Globus pallidus (tissue), 1 donor: ENCODE measurements around the gene ATP13A5.

ENCODE experiments used
- DNase-seq: peaks from one replicate; pipeline ENCODE4 v3.0.0-alpha.2; 2015; ENCODE audit warnings: low spot score

The ATP13A5 gene

DNA sequence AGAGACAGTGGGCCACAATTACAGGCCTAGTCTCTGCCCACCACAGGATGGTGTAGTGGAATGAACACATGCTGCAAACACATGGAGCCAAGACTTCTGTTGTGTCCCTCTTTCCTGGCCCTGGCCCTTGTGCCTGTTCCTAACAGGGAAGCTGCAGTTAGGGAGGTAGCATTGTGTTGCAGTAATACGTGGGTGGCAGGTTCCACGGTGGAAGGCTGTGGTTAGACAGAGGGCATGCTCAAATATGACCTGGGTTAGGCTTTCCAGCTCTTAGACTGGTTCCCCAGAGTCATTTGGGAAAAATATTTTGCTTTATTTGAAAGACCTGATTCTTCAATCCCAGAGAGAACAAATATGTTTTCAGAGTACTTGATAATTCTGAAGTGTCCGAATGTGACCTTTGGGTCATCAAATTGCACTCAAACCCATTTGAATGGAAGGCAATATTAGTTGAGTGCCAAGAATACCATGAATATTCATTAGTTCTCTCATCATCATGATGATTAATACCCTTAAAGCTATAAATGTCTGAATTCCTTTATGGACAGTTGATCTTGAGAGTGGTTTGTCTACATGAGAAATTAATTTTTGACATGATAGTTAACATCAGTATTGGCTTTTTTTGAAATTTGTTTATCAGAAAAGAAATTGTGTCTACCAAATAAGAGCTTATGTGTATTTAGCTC is 109.1 kb downstream of the ATP13A5 start:
- no peak for DNase-seq

DNA sequence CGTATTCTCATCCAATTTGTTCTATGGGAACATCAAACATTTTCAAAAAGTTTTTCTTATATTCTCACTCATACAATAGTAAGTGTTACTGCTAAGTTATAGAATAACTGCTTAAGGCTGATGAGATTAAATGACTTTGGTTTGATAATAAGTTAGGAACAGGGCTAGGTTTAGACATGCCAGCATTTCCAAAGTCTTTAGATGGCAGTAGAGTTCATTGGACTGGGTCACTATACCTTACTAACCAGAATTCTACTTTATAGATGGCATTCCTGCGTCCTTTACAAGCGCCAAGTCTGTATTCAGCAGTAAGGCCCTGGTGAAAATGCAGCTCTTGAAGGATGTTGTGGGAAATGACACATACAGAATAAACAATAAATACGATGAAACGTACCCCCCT is 115.8 kb downstream of the ATP13A5 start:
- DNase-seq, result no peak

DNA sequence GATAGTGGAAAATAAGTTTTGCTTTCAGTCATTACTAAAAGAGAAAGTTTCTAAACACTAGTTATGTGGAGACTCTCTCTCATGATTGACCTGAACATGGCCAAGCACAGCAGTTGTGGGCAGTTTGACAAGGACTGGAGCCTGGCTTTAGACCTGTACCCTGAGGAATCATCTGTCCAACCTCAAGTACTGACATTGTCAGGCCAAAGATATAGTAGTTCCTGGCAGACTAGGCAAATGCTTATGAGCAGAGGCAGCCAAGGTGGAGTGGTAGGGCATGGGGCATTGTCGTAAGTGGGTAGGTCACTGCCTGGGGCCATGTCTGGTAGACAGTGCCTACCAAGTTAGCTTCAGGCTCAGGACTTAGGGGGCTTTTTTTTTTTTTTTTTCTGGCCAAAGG is 116.6 kb downstream of the ATP13A5 start:
- DNase-seq, result no peak

DNA sequence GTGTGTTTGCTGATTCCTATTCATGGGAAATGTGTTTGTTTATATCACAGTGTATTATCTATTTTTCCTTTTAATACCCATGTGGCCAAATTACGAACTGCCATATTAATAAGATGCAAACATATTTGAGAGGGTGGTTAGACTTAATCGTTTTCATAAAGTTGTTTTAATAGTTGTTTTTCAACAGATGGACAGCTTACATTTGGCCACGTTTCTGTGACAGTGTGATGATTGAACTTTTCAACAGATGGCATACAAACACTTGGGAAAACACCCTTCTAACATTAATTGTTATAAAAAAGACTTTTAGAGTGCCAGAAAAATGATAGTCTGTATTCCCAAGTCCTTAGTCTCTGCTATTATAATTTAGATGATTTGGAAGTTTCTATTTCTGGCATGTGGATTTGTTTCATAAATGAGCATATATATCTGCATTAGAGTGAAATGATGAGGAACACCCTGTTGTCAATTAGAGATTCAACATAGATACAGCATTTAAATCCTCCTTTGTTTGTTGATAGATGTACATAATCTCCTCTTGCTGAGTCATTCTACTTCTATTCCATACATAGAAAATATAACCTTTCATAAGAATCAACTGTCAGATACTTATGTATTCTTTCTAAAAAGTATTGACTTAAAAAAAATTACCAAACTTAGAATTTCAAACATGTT is 124.4 kb downstream of the ATP13A5 start:
- DNase-seq, result no peak

DNA sequence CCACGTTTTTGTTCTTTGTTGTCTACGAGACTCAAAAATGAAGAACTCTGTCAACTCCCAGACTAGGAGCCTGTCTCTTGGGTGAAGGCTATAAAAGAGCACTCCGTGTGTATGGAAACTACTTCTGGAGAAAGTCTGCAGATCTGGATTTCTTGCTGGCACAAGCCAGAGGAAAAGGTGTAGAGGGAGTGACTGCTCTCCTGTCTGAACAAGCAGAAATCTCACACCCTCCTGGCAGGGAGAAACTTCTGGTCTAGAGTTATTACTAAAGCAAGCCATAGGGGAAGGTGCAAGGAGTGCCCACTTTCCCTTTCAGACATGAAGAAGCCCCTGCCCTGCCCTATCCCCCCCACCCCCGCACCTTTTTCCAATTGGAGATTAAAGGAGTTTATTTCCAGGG is 128.1 kb downstream of the ATP13A5 start:
- no peak for DNase-seq

DNA sequence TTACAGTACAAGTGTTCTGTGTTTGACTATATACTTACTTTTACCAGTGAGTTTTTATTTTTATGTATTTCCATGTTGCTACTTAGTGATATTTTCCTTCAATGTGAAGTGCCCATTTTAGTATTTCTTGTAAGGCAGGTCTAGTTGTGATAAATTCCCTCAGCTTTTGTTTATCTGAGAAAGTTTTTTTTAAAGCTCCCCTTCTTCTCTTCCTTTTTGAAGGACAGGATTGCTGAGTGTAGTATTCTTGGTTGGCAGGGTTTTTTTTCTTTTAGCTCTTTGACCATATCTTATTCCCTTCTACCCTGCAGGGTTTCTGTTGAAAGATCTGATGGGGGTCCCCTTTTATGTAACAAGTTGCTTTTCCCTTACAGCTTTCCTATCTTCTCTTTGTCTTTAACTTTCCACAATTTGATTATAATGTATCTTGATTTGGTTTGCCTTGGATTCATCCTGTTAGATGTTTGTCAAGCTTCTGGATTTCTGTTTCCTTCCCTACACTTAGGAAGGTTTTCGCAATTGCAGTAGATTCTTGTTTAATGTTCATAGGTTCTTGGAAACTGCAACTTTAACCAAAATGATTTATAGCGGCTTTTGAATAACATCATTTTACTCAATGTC is 129.6 kb downstream of the ATP13A5 start:
- no peak for DNase-seq

DNA sequence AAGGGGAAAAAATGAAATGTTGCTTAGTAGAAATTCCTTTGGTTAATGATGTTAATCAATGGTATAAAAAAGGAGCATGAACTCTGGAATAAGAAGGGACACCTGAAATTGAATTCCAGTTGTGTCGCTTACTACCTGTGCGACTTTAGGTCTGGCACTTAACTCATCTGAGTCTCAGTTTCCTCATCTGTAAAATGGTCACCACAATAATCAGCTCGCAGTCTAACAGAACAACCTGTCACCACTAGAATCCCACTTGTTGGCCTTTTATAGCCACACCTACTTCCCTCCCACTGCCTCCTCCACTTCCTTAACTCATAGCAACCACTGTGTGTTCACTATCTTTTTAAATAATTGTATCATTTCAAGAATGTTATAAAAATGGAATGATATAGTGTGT is 135.0 kb downstream of the ATP13A5 start:
- no peak for DNase-seq

DNA sequence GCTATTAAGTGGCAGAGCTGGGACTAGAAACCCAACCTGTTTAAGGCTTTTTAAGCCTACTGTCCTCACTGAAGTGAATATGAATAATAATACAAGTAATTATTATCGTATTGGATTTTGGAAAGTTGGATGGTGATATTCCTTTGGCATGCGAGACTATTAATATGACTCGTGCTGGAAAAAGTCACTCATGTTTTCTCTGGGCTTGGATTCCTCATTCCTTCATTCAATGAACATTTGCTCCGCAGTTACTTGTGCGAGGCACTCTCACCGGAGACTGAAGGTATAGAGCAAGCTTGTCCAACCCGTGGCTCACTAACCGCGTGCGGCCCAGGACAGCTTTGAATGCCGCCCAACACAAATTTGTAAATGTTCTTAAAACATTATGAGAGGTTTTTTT is 136.8 kb downstream of the ATP13A5 start:
- DNase-seq, result no peak

DNA sequence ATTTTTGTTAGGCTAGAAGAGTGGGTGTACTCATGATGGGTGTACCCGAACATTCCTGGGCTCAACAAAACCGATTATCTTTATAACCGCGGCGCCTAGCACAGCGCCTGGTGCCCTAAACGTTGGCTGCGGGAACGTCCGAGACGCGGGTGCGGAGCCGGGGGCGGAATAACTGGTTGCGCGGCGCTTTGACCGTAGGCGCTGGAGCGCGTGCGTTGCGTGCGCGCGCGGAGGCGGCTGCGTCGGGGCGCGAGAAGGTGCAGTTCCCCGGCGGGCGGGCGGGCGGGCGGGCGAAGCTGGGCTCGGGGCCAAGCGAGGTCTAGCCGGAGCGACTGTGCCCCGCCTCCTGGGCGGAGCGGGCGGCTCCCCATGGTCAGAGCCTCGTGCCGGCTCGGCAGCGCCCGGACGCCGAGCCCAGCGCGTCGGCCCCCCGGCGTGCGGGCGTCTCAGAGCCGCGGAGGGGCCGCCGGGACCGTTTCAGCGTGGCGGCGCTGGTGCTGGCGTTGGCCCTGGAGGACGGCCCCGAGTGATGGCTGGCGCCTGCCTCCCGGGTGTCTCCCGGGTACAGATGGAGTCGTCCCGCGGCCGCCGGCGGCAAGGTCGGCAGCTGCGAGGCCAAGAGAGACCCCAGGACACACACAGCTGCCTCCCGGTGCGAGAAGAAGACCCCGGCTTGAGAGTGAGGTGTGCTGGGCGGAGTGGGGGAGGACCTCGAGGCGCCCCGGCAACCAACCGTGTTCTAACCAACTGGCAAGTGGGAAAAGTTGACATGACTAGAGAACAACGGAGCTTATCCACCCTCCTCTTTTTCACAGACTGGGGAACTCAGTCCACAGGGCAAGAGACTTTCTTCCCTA is 137.5 kb downstream of the ATP13A5 start, which contains the start of gene PLAAT1:
Gene PLAAT1 (plus strand): TSS at position 373 of the 857 bp plus-strand sequence. CDS start 14,429 bp downstream, outside the sequence.
- peak; percentile 54 for DNase-seq

DNA sequence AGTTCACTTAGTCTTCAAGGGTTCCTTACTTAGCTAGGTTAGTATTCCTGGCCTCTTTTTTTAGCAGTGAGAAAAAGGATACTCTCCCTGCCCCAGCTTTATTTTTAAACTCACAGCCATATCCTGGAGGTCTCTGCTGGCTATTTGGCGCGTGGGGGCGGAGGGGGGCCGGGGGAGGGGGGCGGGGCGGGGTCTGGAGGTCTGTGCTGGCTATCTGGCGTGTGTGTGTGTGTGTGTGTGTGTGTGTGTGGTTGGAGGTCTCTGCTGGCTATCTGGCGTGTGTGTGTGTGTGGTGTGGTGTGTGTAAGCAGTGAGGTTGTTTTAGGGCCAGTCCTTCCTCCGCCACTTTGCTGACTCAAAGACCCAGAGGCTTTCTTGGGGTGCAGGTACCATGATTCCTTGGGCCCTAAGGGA is 138.1 kb downstream of the ATP13A5 start:
- no peak for DNase-seq

DNA sequence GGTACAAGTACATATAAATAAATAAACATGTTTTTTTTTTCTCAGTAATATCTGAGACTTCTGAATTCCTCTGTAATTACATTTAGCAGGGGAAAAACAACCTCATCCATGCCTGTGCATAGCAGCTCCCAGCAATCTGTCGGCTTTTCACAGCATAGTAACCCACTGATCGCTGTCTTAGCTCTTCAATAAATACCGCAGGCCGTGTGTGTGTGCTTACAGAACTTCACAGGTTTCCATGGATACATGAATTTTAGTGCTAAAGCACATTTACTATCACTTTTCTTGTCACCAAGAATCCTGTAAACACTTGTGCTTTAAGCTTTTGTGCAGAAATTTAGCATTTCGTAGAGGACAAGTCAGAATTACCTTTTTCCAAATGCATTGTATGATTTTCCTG is 141.5 kb downstream of the ATP13A5 start:
- no peak for DNase-seq

DNA sequence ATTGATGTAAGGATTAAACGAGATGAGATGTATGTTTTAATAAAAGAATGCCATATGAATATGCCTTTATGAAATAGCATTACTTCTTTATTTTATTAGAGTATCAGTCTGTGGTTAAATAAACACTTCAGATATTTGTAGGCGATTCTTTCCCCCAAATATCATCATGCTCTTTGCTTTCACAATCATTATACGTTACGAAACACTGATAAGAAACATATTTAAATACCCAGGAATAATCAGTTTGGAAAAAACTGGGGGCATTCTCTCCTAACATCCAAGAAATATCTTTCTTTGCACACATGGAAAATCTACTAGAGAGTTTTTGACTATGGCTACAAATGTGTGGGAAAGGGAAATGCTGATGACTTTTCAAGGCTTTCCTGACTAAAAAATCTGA is 142.0 kb downstream of the ATP13A5 start:
- DNase-seq, result no peak

DNA sequence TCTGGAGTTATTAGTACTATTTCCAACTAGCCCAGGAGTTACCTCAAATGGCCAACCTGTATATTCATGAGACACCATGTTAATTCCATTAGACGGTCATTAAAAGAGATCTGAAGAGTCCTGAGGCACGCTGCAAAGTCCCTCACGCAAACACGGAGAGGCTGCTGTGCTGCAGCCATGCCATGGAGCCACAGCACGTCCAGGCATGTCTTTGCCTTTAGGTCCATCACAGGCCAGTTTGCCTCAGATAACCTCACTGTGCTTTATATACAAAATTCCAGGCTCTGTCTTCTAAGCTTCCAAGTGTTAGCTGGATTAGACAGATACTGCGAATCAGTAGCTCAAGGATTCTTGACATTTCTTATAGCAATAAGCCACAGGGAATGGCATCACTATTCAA is 147.4 kb downstream of the ATP13A5 start:
- no peak for DNase-seq

DNA sequence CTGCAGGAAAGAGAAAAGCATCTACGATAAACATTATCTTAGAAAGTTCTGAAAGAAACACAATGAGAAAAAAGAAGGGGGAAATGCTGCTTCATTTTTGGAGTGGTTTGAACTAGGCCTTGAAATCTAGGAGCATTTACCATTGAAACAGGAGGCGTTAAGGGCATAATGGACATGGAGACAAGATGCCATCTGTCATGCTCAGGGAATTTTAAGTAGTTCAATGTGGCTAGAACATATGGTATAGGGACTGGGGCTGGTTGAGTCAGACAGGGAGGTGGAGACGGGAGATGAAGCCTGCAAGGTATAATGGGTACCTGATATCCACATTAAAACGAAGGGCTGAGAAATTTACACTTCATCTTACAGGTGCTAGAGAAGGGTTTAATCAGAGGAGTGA is 147.9 kb downstream of the ATP13A5 start:
- no peak for DNase-seq

DNA sequence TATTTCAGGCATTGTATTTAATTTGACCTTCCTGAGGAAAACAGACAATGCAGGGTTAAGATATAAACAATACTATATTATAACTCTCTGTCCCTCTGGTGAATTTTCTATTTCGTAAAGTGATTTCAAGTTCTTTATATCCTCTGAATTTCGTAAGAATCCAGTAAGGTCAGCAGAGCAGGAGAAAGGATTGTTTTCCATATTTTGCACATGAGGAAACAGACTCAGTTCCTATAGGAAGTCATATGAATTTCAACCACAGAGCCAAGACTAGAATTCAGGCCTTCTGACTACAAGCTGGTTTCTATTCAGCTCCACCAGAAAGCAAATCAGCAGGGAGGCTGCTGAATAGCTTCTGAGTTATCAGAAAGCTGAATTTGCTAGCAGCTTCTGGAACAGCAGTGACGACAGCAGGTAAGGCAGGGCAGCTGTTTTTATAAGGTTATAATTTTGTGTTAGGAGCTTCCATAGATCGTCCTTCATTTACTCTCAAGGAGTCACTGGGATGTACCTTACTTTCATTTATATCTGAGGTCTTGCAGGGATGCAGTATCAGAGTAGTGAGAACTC is 148.6 kb downstream of the ATP13A5 start:
- DNase-seq, result no peak

DNA sequence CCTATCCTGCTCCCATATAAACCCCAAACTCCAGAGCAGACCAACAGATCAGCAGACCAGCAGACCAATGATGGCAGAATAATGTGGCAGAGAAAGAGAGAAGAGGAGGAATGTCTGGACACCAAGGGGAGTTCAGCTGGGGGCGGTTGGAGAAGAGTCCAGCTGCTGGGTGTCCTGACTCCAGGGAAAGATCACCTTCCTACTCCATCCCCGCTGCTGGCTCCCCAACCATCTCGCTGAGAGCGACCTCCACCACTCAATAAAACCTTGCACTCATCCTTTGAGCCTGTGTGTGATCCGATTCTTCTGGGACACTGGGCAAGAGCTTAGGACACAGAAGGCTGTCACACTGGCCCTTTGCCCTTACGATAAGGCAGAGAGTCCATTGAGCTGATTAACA is 150.3 kb downstream of the ATP13A5 start:
- DNase-seq, result no peak

DNA sequence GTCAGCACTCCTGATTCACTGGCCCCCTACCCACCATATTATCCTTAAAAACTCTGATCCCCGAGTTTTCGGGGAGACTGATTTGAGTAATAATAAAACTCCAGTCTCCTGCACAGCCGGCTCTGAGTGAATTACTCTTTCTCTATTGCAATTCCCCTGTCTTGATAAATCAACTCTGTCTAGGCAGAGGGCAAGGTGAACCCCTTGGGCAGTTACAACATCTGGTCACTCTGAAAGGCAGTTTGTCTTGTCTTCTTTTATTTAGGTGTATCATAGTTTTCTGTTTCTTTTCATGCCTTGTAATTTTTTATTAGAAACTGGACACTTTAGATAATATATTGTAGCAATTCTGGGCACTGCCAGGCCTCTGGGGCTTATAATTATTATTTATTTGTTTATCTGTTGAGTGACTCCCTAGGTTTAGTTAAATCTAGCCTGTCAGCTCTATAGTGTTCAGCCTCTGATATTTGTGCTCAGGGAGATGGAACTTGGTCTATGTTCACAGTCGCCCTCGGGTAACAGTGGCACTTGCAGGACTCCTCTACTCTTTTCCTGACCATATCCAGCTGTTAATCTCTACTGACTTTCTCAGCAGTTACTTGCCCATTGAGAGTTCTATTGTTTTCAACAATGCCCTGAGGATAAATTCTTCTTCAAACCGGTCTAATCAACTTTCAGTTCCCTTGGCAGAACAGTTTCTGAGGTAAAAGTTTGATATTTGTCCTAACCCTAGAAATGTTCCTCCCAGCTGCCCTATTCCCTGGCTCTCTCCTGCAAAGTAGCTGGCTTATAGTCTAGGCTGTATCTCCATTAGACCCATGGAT is 153.0 kb downstream of the ATP13A5 start:
- no peak for DNase-seq
